Mesendoderm (in vitro differentiated cells): Measurements from ENCODE around the gene HNRNPH3.

Experiments used
- DNase-seq: peaks from one replicate; pipeline ENCODE4 v3.0.0; 2013
- H2AK5ac ChIP-seq: 2 replicates; pipeline ENCODE4 v1.6.1; 2013; ENCODE audit warnings: low read length, inconsistent platforms
- H2BK120ac ChIP-seq: 2 replicates; pipeline ENCODE4 v1.6.1; 2013; ENCODE audit warnings: low read depth, mild to moderate bottlenecking, low read length, moderate library complexity, mixed read lengths
- H2BK15ac ChIP-seq: replicated peaks from 2 replicates; pipeline ENCODE4 v1.6.1; 2013; ENCODE audit warnings: low read depth, mild to moderate bottlenecking, moderate library complexity
- H2BK5ac ChIP-seq: 2 replicates; pipeline ENCODE4 v1.6.1; 2013; ENCODE audit warnings: low read length, inconsistent platforms
- H3K18ac ChIP-seq: 2 replicates; pipeline ENCODE4 v1.6.1; 2013; ENCODE audit warnings: mild to moderate bottlenecking, low read length, mixed read lengths
- H3K23ac ChIP-seq: one replicate; pipeline ENCODE4 v1.6.1; 2013; ENCODE audit warnings: low read length
- H3K27ac ChIP-seq: 2 replicates; pipeline ENCODE4 v1.5.1; 2013; ENCODE audit warnings: low read depth, mild to moderate bottlenecking, inconsistent platforms, low read length, moderate library complexity
- H3K27me3 ChIP-seq: 2 replicates; pipeline ENCODE4 v1.6.1; 2013; ENCODE audit warnings: low read length, control low read depth, mild to moderate bottlenecking, inconsistent platforms; ENCODE audit not compliant: insufficient read depth, poor library complexity
- H3K36me3 ChIP-seq: 2 replicates; pipeline ENCODE4 v1.6.1; 2013; ENCODE audit warnings: low read length, inconsistent platforms; ENCODE audit not compliant: control insufficient read depth, insufficient read depth
- H3K4ac ChIP-seq: one replicate; pipeline ENCODE4 v1.6.1; 2013; ENCODE audit warnings: low read depth, mild to moderate bottlenecking, low read length, moderate library complexity
- H3K4me1 ChIP-seq: 2 replicates; pipeline ENCODE4 v1.6.1; 2013; ENCODE audit warnings: low read depth, low read length, inconsistent platforms; ENCODE audit not compliant: control insufficient read depth
- H3K4me2 ChIP-seq: 2 replicates; pipeline ENCODE4 v1.6.1; 2013; ENCODE audit warnings: low read length
- H3K4me3 ChIP-seq: 2 replicates; pipeline ENCODE4 v1.5.1; 2013; ENCODE audit warnings: mild to moderate bottlenecking, low read length
- H3K56ac ChIP-seq: one replicate; pipeline ENCODE4 v1.6.1; 2013; ENCODE audit warnings: low read length
- H3K79me1 ChIP-seq: 2 replicates; pipeline ENCODE4 v1.6.1; 2013; ENCODE audit warnings: low read length, inconsistent platforms
- H3K79me2 ChIP-seq: 2 replicates; pipeline ENCODE4 v1.6.1; 2013; ENCODE audit warnings: mild to moderate bottlenecking, low read length; ENCODE audit not compliant: control insufficient read depth, insufficient read depth
- H3K9ac ChIP-seq: 2 replicates; pipeline ENCODE4 v1.6.1; 2013; ENCODE audit warnings: low read length, inconsistent platforms
- H4K5ac ChIP-seq: one replicate; pipeline ENCODE4 v1.6.1; 2013; ENCODE audit warnings: low read length
- H4K8ac ChIP-seq: one replicate; pipeline ENCODE4 v1.6.1; 2013; ENCODE audit warnings: low read depth, mild to moderate bottlenecking, control low read depth, low read length, moderate library complexity
- WGBS: extraction: QIAGEN DNeasy Blood & Tissue Kit; methylation state at CpG from one replicate; pipeline ENCODE4 v1.1.7; 2013; ENCODE audit warnings: low lambda C conversion rate, missing lambda C conversion rate; ENCODE audit not compliant: insufficient coverage; ENCODE audit errors: extremely low coverage; 5-methylcytosine and 5-hydroxymethylcytosine counted together

HNRNPH3 gene

DNA sequence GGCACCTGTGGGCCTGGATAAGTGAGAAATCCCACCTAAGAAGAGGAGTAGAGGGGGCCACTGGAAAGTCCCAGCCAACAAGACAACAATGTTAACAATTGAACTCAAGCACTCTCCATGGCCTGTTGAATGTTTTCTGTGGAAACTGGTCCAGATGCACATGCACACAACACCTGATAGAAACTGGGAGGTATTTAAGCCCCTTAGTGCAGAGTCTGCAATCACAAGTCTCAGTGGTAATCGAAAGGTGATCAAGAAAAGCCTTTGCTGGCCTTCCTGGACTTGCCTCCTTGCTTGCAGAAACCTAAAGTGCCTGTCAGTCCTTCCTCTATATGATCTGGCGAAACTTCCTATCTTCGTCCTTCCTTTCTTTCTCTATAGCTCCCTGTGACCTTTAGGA lies 30.6 kb upstream of the HNRNPH3 start:
- no peak overlapping the region for H2AK5ac ChIP-seq
- no peak overlapping the region for H4K8ac ChIP-seq
- H2BK15ac ChIP-seq: no peak overlapping the region
- H3K79me2 ChIP-seq: no peaks in the 10 kb centered on the region
- H3K36me3 ChIP-seq: no peaks in the 10 kb centered on the region
- no peak overlapping the region for H2BK120ac ChIP-seq
- H3K18ac ChIP-seq: no peak overlapping the region
- no peak overlapping the region for H3K27ac ChIP-seq
- no peak overlapping the region for H3K4me3 ChIP-seq
- no peak overlapping the region for H2BK5ac ChIP-seq
- no peak overlapping the region for H3K4ac ChIP-seq
- H3K79me1 ChIP-seq: no peaks in the 10 kb centered on the region
- no peak overlapping the region for H3K9ac ChIP-seq
- WGBS: no CpG with 5 or more reads among the region's 3 CpGs
- no peak overlapping the region for H3K56ac ChIP-seq
- H3K4me1 ChIP-seq: no peaks in the 10 kb centered on the region
- H4K5ac ChIP-seq: no peak overlapping the region
- DNase-seq: no peak
- no peaks in the 10 kb centered on the region for H3K27me3 ChIP-seq
- H3K23ac ChIP-seq: no peak overlapping the region
- H3K4me2 ChIP-seq: no peak overlapping the region

DNA sequence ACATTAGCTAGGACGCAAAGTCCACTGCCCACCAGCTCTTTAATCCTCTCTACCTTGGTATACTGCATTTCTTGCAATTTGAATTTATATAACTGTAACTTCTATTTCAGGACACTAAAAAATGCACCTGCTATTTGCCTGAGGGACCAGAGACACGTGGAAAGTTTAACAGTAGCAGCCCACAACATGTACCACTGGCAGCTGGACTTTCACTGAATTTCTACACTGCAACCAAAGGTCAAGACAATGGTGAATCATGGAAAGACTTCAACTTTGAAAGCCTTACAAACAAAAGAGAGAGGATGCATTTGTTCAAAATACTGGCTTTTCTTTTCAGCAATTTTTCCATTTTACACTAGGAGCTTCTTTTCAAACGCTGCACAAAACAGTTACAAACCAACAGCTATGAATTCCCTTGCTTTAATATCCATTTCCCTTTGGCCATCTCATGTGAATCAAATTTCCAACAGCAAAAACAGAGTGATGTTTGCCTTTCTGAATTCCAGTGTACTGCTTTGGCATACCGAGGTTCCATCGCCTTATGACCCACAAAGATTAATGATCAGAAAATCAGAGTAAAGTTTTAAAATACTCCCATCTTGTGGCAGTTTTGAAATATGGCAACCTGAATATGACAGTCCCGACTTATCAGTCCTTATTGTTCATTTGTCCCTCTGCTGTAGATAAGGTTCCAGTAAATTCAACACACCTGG lies 29.9 kb upstream of the HNRNPH3 start:
- Histone ChIP-seq H2BK120ac (no peak overlapping the region), H3K79me1 (no peaks in the 10 kb centered on the region), H3K4me2 (no peak overlapping the region), H2AK5ac (no peak overlapping the region), H3K23ac (no peak overlapping the region), H3K36me3 (no peaks in the 10 kb centered on the region), H3K4me3 (no peak overlapping the region), H3K56ac (no peak overlapping the region), H3K9ac (no peak overlapping the region), H3K79me2 (no peaks in the 10 kb centered on the region), H2BK15ac (no peak overlapping the region), H3K27ac (no peak overlapping the region), H2BK5ac (no peak overlapping the region), H3K18ac (no peak overlapping the region), H3K27me3 (no peaks in the 10 kb centered on the region), H3K4me1 (no peaks in the 10 kb centered on the region), H4K5ac (no peak overlapping the region), H4K8ac (no peak overlapping the region), H3K4ac (no peak overlapping the region)
- DNase-seq: peak; percentile 40
- no CpG with 5 or more reads among the region's 6 CpGs for WGBS

DNA sequence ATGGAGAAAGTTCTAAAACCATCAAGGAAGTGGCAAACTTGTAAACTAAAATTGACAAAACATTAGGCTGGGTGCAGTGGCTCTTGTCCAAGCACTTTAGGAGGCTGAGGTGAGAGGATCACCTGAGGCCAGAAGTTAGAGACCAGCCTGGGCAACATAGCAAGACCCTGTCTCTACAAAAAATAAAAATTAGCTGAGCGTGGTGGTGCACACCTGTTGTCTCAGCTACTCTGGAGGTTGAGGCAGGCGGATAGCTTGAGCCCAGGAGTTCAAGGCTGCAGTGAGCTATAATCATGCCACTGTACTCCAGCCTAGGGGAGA lies 29.4 kb upstream of the HNRNPH3 start:
- Histone ChIP-seq H4K5ac (no peak overlapping the region), H2BK5ac (no peak overlapping the region), H3K4me1 (no peaks in the 10 kb centered on the region), H3K4ac (no peak overlapping the region), H4K8ac (no peak overlapping the region), H3K36me3 (no peaks in the 10 kb centered on the region), H2BK120ac (no peak overlapping the region), H3K56ac (no peak overlapping the region), H3K79me2 (no peaks in the 10 kb centered on the region), H3K27ac (no peak overlapping the region), H3K9ac (no peak overlapping the region), H3K4me3 (no peak overlapping the region), H2BK15ac (no peak overlapping the region), H3K79me1 (no peaks in the 10 kb centered on the region), H3K18ac (no peak overlapping the region), H2AK5ac (no peak overlapping the region), H3K4me2 (no peak overlapping the region), H3K27me3 (no peaks in the 10 kb centered on the region), H3K23ac (no peak overlapping the region)
- DNase-seq: no peak
- no CpG with 5 or more reads among the region's 2 CpGs for WGBS

GRCh38 chr10:68302871-68303270 lies 29.0 kb upstream of the HNRNPH3 start:
- H4K8ac ChIP-seq: no peak overlapping the region
- DNase-seq: no peak
- no peak overlapping the region for H3K4ac ChIP-seq
- no peaks in the 10 kb centered on the region for H3K4me1 ChIP-seq
- H3K9ac ChIP-seq: no peak overlapping the region
- no peak overlapping the region for H3K4me2 ChIP-seq
- no peaks in the 10 kb centered on the region for H3K27me3 ChIP-seq
- no peak overlapping the region for H3K23ac ChIP-seq
- WGBS: no CpG with 5 or more reads among the region's 5 CpGs
- no peak overlapping the region for H4K5ac ChIP-seq
- no peak overlapping the region for H3K27ac ChIP-seq
- H3K18ac ChIP-seq: no peak overlapping the region
- H2BK5ac ChIP-seq: no peak overlapping the region
- H2AK5ac ChIP-seq: no peak overlapping the region
- H3K36me3 ChIP-seq: no peaks in the 10 kb centered on the region
- no peak overlapping the region for H2BK15ac ChIP-seq
- H3K4me3 ChIP-seq: no peak overlapping the region
- H3K56ac ChIP-seq: no peak overlapping the region
- no peaks in the 10 kb centered on the region for H3K79me1 ChIP-seq
- no peaks in the 10 kb centered on the region for H3K79me2 ChIP-seq
- H2BK120ac ChIP-seq: no peak overlapping the region

- Histone ChIP-seq H3K79me1 (no peaks in the 10 kb centered on the region), H3K9ac (no peak overlapping the region), H3K23ac (no peak overlapping the region), H4K8ac (no peak overlapping the region), H3K27ac (no peak overlapping the region), H3K27me3 (no peaks in the 10 kb centered on the region), H3K4me2 (no peak overlapping the region), H3K36me3 (no peaks in the 10 kb centered on the region), H2AK5ac (no peak overlapping the region), H2BK15ac (no peak overlapping the region), H4K5ac (no peak overlapping the region), H2BK5ac (no peak overlapping the region), H3K4me1 (no peaks in the 10 kb centered on the region), H3K4me3 (no peak overlapping the region), H3K4ac (no peak overlapping the region), H3K18ac (no peak overlapping the region), H3K56ac (no peak overlapping the region), H2BK120ac (no peak overlapping the region), H3K79me2 (no peaks in the 10 kb centered on the region)
- DNase-seq: no peak
- WGBS: no CpG with 5 or more reads among the region's 7 CpGs
Measured at GRCh38 chr10:68303849-68304412, 27.9 kb upstream of the HNRNPH3 start.

DNA sequence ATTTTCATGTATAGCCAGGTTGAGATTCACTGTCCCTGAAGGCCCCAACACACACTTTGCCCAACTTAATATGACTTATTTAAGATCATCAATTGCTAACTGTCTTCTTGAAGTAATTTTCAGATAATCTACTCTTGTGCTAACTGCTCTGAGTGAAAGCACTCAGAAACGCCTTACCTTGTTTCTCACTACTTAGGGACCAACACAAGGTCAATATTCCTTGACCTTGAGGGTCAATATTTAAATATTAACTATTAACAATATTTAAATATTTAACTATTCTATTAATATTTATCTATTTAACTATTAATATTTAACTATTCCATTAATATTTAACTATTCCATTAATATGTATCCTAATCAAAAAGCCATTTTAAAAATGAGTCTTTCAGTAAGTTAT lies 26.0 kb upstream of the HNRNPH3 start:
- Histone ChIP-seq H2BK5ac (no peak overlapping the region), H2BK120ac (no peak overlapping the region), H4K8ac (no peak overlapping the region), H3K36me3 (no peaks in the 10 kb centered on the region), H3K4ac (no peak overlapping the region), H3K56ac (no peak overlapping the region), H3K79me1 (no peaks in the 10 kb centered on the region), H2AK5ac (no peak overlapping the region), H4K5ac (no peak overlapping the region), H3K23ac (no peak overlapping the region), H3K79me2 (no peaks in the 10 kb centered on the region), H3K27me3 (no peaks in the 10 kb centered on the region), H3K4me2 (no peak overlapping the region), H3K9ac (no peak overlapping the region), H3K4me3 (no peak overlapping the region), H3K4me1 (no peaks in the 10 kb centered on the region), H2BK15ac (no peak overlapping the region), H3K18ac (no peak overlapping the region), H3K27ac (no peak overlapping the region)
- no CpG with 5 or more reads among the region's 1 CpG for whole genome bisulfite sequencing
- no peak for DNase-seq
